ENCODE results near the gene PDE2A.

GRCh38 chr11:72583177-72583553 is 91.1 kb downstream of the PDE2A start:
- TF ChIP-seq EZH2 (IDR thresholded peaks at IDR 0.05; ENCODE audit: low read length) (no peak), CTCF (optimal IDR thresholded peaks at IDR 0.05 in 1 of 3, IDR thresholded peaks at IDR 0.05 in 1 of 3, conservative IDR thresholded peaks at IDR 0.05 in 1 of 3; ENCODE audit: extremely low read depth in 1 of 3, insufficient read depth in 2 of 3, low read length in 3 of 3) (no peak)
